Activated T-helper 2 cell treated with anti-CD3 and anti-CD28 coated beads, Interferon-gamma antibody, Interleukin-2, Interleukin-4, amounts not matched to agents 10 μg/mL and 5 μg/mL and 100 μg/mL, durations not matched to agents 14 hours and 24 hours and 36 hours (primary cell): ENCODE results near the gene GLIS1. TPM values are rescaled to one million over a fixed set of nuclear protein-coding genes. Genes with fewer than 3 reads are reported as not detected.
"Not testable (repeated sequence)": the region's sequence is repeated elsewhere in the genome, so short reads cannot be mapped to it uniquely, and the experiment has no call there.

Experiments
- DNase-seq: peaks from one replicate; pipeline ENCODE4 v3.0.0; 2021; ENCODE audit warnings: low spot score
- H3K27ac Mint-ChIP-seq: one replicate; pipeline ENCODE4 v1.8.0; 2021; ENCODE audit warnings: mixed read lengths
- H3K27me3 Mint-ChIP-seq: one replicate; pipeline ENCODE4 v1.8.0; 2021; ENCODE audit warnings: low read depth, mixed read lengths
- H3K36me3 Mint-ChIP-seq: one replicate; pipeline ENCODE4 v1.8.0; 2021; ENCODE audit warnings: low read depth, mixed read lengths
- H3K4me1 Mint-ChIP-seq: one replicate; pipeline ENCODE4 v1.8.0; 2021; ENCODE audit warnings: low read depth, mixed read lengths
- H3K4me3 Mint-ChIP-seq: one replicate; pipeline ENCODE4 v1.8.0; 2021; ENCODE audit warnings: low read depth, mild to moderate bottlenecking, moderate library complexity, mixed read lengths
- H3K9me3 Mint-ChIP-seq: one replicate; pipeline ENCODE4 v1.8.0; 2021; ENCODE audit warnings: mixed read lengths
- intact Hi-C: fragments of 100-400 bp; cut with micrococcal nuclease; formaldehyde crosslinking; loops from one replicate; pipeline ENCODE4 v1.15.1; 2023
- total RNA-seq: library from RNA; stranded (reverse); gene quantifications from 2 replicates; pipeline ENCODE4 v1.2.3, GENCODE V29; 2022

The GLIS1 gene
- total RNA-seq, 1 donor from 2014 or later: not detected

- H3K27ac Mint-ChIP-seq, H3K4me3 Mint-ChIP-seq, DNase-seq, H3K4me1 Mint-ChIP-seq, H3K9me3 Mint-ChIP-seq, H3K36me3 Mint-ChIP-seq, intact Hi-C loops, H3K27me3 Mint-ChIP-seq: not testable (repeated sequence)
These were observed 21.5 kb upstream of the GLIS1 start for GRCh38 chr1:53760497-53760896.

- H3K9me3 Mint-ChIP-seq: no peaks in the 10 kb centered on the region
- no peak overlapping the region for H3K27ac Mint-ChIP-seq
- H3K36me3 Mint-ChIP-seq: no peaks in the 10 kb centered on the region
- DNase-seq: no peak
- H3K27me3 Mint-ChIP-seq: no peaks in the 10 kb centered on the region
- H3K4me1 Mint-ChIP-seq: peaks cover 8% of the 10 kb centered on the region
- no peak overlapping the region for H3K4me3 Mint-ChIP-seq
- intact Hi-C loops: no loop called here
These were observed 16.9 kb upstream of the GLIS1 start for GRCh38 chr1:53755874-53756273.

DNA sequence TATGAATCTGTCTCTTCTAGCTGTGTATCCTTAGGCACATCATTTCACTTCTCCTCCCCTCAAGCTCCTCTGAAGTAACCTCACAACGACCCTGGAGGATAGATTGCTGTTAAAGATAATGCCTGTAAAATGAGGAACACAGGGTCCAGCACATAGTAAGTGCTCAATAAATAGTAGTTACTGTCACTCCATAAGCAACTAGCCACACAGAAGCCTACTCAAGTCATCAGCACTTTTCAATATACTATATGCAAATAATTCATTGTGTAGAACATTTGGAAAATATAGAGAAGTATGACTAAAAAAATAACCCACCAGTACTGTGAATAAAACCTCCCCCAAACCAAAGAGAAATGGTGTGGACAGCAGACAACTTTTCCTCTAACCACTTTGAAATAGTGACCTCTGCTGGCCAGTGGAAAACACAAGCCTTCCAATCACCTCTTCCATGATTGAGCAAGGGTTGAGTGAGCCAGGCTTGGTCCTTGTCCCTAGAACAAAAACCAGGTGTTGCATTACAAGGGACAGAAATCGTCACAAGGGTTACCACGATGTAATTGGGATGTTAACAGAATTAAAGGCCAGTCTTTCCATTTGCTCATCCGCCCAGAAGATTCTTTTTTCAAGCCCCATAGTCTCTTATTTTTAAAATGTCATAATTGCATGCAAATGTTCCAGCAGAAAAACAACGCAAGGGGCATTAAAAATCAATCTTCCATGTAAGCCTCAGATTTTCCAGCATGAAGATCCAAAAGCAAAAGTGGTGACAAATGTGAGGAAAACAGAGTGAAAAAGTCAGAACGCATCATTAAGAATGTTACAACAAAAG is 15.7 kb upstream of the GLIS1 start:
- Mint-ChIP-seq H3K27me3 (no peaks in the 10 kb centered on the region), H3K4me1 (peaks cover 8% of the 10 kb centered on the region), H3K27ac (no peak overlapping the region), H3K4me3 (no peak overlapping the region), H3K9me3 (no peaks in the 10 kb centered on the region), H3K36me3 (no peaks in the 10 kb centered on the region)
- DNase-seq: no peak
- intact Hi-C loops: loop anchor here (1.0 kb wide), 1 partner anchor 269 kb away; no protein-coding TSS in a partner anchor

DNA sequence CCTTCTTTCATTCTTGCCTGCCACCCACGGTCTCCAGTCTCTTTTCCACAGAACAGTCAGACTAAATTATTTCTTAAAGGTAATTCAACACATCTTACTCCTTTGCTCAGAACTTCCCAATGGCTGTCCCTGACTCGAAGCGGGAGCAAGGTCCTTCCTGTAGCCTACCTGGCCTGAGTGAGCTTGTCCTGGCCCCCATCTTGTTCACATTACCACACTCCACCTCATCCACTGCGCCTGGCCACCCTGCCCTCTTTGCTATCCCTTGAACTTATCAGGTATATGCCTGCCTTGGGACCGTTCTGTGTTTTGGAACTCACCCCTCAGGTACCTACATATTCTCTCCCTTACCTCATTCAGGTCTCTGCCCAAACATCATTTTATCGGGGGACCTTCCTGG is 13.3 kb upstream of the GLIS1 start:
- intact Hi-C loops: no loop called here
- Mint-ChIP-seq H3K4me3 (no peak overlapping the region), H3K36me3 (no peaks in the 10 kb centered on the region), H3K27me3 (peaks cover 10% of the 10 kb centered on the region), H3K9me3 (no peaks in the 10 kb centered on the region), H3K27ac (no peak overlapping the region), H3K4me1 (peaks cover 8% of the 10 kb centered on the region)
- DNase-seq: no peak

DNA sequence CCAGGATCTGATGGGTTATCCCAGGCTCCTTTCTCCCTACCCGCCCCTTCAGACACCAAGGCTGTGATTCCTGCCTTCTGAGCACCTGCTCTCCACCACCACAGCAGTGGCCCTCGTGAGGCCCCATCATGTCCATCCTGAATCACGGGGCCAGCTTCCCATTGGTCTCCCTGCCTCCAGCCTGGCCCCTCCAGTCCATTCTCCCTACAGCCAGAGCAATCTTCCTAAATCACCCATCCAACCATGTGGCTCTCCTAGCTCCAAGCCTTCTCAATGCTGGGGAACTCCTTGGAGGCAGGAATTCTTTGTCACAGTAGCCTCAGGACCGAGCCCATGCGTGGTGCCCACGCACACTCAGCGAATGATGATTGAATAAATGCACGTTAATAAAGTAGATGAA is 8.9 kb upstream of the GLIS1 start:
- peaks cover 8% of the 10 kb centered on the region for H3K4me1 Mint-ChIP-seq
- H3K36me3 Mint-ChIP-seq: no peaks in the 10 kb centered on the region
- DNase-seq: no peak
- peaks cover 30% of the 10 kb centered on the region for H3K27me3 Mint-ChIP-seq
- H3K27ac Mint-ChIP-seq: no peak overlapping the region
- no peak overlapping the region for H3K4me3 Mint-ChIP-seq
- H3K9me3 Mint-ChIP-seq: peaks cover 3% of the 10 kb centered on the region
- intact Hi-C loops: no loop called here

DNA sequence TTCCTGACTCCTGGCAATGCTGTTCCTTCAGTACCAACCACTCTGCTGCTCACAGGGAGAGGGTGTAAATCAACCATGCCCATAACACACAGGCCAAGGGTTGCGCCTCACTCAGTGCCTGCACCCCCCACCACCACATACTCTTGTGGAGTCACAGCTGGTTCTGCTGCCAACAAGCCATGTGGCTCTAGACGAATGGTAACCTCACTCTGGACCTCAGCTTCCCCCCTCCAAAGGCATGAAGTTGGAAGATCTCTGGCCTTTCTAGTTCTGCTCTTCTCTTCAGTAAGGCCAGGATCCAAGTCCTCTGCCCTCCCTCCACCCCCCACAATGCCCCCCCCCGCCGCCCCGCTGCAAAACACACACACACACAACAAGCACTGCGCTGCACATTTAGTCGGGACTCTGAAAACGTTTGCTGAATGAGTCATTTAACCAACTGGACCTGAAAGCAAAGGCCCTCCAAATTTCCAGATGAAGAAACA is 1.7 kb upstream of the GLIS1 start:
- Mint-ChIP-seq H3K36me3 (no peaks in the 10 kb centered on the region), H3K9me3 (peaks cover 6% of the 10 kb centered on the region), H3K27me3 (peaks cover 57% of the 10 kb centered on the region), H3K27ac (no peak overlapping the region), H3K4me3 (peak overlapping the region; percentile 33), H3K4me1 (no peaks in the 10 kb centered on the region)
- no peak for DNase-seq
- intact Hi-C loops: no loop called here

GRCh38 chr1:53738205-53739108 is 507 bp downstream of the GLIS1 start:
- H3K9me3 Mint-ChIP-seq: peaks cover 6% of the 10 kb centered on the region
- intact Hi-C loops: no loop called here
- peak overlapping the region; percentile 5 for H3K4me3 Mint-ChIP-seq
- DNase-seq: no peak
- H3K27me3 Mint-ChIP-seq: peaks cover 69% of the 10 kb centered on the region
- no peaks in the 10 kb centered on the region for H3K4me1 Mint-ChIP-seq
- no peak overlapping the region for H3K27ac Mint-ChIP-seq
- no peaks in the 10 kb centered on the region for H3K36me3 Mint-ChIP-seq

- H3K4me3 Mint-ChIP-seq: peak overlapping the region; percentile 26
- H3K4me1 Mint-ChIP-seq: no peaks in the 10 kb centered on the region
- no peak for DNase-seq
These were observed 1.2 kb downstream of the GLIS1 start for GRCh38 chr1:53737648-53738204.

GRCh38 chr1:53736290-53736689 is 2.7 kb downstream of the GLIS1 start:
- Mint-ChIP-seq H3K36me3 (no peaks in the 10 kb centered on the region), H3K27me3 (peaks cover 71% of the 10 kb centered on the region), H3K9me3 (no peaks in the 10 kb centered on the region), H3K27ac (no peak overlapping the region), H3K4me3 (no peak overlapping the region), H3K4me1 (no peaks in the 10 kb centered on the region)
- intact Hi-C loops: no loop called here
- no peak for DNase-seq

More at GRCh38 chr1:53737648-53738204, 1.2 kb downstream of the GLIS1 start:
- Mint-ChIP-seq H3K36me3 (no peaks in the 10 kb centered on the region), H3K27ac (no peak overlapping the region), H3K9me3 (peaks cover 2% of the 10 kb centered on the region), H3K27me3 (peaks cover 66% of the 10 kb centered on the region)
- intact Hi-C loops: no loop called here

DNA sequence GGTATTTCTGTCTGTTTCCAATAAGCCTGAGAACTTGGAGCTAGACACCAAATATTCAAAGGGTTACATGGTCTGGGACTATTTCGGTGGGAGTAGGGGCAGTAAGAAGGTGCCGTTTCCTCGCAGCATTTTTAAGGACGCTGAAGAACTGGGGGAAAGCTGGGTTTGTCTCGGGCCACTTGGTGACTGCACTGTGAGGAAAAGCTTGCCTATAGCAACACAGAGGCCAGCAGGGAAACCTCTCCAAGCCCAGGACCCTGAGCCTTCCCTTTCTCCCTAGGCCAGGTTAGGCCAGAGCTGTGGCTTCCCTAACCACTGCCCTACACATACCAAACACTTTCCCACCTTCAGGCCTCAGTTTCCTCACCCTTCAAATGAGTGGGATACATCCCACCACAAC is 3.3 kb downstream of the GLIS1 start:
- intact Hi-C loops: no loop called here
- H3K27ac Mint-ChIP-seq: no peak overlapping the region
- no peak overlapping the region for H3K4me3 Mint-ChIP-seq
- H3K4me1 Mint-ChIP-seq: no peaks in the 10 kb centered on the region
- no peaks in the 10 kb centered on the region for H3K36me3 Mint-ChIP-seq
- DNase-seq: no peak
- no peaks in the 10 kb centered on the region for H3K9me3 Mint-ChIP-seq
- H3K27me3 Mint-ChIP-seq: peaks cover 66% of the 10 kb centered on the region

DNA sequence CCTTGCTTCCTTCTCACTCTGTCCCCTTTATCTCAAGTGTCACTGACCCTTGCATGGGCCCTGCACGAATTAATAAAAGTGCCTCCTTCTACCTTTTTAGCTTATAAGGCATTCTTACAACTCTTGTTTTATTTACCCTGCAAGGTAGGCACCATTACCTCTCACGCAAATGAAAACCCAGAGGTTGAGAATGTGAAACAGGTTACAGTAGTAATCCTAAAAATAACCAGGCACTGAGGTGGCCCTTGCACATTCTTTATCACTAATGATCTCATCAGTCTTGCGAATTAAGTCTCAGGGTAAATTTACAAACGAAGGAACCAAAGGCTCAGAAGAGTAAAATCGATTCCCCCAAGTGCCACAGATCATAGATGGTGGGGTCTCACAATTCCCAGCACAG is 3.7 kb downstream of the GLIS1 start:
- Mint-ChIP-seq H3K27ac (no peak overlapping the region), H3K9me3 (no peaks in the 10 kb centered on the region), H3K36me3 (no peaks in the 10 kb centered on the region)

GRCh38 chr1:53734650-53735211 is 4.2 kb downstream of the GLIS1 start:
- no peaks in the 10 kb centered on the region for H3K36me3 Mint-ChIP-seq
- no peak overlapping the region for H3K27ac Mint-ChIP-seq
- intact Hi-C loops: no loop called here
- peaks cover 58% of the 10 kb centered on the region for H3K27me3 Mint-ChIP-seq
- no peak overlapping the region for H3K4me3 Mint-ChIP-seq
- DNase-seq: no peak
- H3K4me1 Mint-ChIP-seq: no peaks in the 10 kb centered on the region
- no peaks in the 10 kb centered on the region for H3K9me3 Mint-ChIP-seq

More for the DNA sequence above, 3.7 kb downstream of the GLIS1 start:
- Mint-ChIP-seq H3K27me3 (peaks cover 63% of the 10 kb centered on the region), H3K4me3 (no peak overlapping the region), H3K4me1 (no peaks in the 10 kb centered on the region)
- intact Hi-C loops: no loop called here
- DNase-seq: no peak
